ENCODE data around the gene SRM.

Gene SRM

GRCh38 chr1:11012260-11013159, 47.3 kb downstream of the SRM start, which contains the start of gene TARDBP:
TSS of gene TARDBP (plus strand) at chr1:11012654. CDS start at chr1:11013728, 1,074 bp downstream.
- peak; percentile 94 for DNase-seq
